ENCODE results near the gene KRT10. TPM values are rescaled to one million over a fixed set of nuclear protein-coding genes. Genes with fewer than 3 reads are reported as not detected.

KRT10 gene
- total RNA-seq = 14.4 and 20.9 TPM in 2 replicates

DNA sequence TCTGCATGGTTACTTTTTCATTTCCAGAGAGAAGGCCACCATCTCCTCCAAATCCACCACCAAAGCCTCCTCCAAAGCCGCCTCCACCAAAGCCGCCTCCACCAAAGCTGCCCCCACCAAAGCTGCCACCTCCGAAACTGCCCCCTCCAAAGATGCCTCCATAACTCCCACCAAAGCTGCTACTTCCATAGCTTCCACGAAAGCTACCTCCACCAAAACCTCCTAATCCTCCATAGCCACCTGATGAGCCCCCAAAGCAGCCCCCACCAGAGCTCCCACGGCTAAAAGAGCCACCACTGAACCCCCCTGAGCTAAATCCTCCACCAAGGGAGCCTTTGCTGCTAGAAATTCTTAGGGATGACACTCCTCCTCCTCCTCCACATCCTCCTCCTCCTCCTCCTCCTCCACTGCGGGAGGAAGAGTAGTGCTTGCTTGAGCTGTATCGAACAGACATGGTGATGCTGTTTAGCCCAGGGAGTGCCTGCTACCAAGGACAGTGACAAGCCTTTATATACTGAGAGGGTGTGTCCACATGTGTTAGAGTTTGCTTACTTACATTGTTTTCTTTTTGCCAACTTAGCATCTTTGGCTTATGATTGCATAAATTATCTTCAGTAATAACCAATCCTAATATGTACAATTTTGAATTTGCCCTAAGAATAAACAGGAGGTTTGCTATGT is at the start of gene KRT10:
Gene KRT10 (minus strand): TSS at position 483 of the 681 bp plus-strand sequence. CDS start 29 bp downstream, at position 454.

DNA sequence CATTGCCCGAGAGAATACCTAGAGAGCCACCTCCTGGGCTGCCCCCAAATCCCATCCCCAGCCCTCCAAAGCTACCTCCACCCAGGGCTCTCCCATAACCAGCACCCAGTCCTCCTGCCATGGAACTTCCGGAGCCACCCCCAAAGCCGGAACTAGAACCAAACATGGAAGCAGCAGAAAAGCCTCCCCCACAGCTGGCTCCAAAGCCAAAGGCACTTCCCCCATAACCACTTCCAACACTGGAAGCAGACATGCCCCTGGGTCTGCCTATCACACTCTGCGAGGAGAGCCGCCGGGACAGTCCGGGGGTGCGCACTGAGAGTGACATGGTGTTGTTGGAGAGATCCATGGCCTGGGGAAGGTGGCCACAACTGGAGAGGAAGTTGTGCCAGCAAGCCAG is 44.4 kb upstream of the KRT10 start, which contains the start of gene KRT12:
Gene KRT12 (minus strand): TSS at position 386 of the 400 bp plus-strand sequence. CDS start 37 bp downstream, at position 349.

DNA sequence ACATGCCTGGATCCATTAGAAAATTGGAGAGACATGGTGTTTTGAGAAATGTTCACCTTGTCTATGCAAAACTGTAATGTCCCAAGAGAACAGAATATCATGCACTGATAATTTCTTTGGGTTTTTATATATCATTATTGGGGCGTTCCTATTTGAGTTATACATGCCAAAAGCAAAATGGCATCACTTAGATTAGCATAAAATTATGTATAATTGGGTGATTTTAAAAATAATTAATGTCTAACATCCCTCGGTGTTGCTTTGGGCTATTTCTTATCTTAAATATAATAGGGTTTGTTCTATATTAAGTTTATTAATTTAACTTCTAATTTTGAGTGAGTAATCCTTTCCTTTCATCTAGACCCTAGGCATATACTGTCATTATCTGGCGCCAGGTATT is 22.6 kb downstream of the KRT10 start, which contains the start of gene KRT28:
Gene KRT28 (minus strand): TSS at position 101 of the 400 bp plus-strand sequence. CDS start 66 bp downstream, at position 35.

DNA sequence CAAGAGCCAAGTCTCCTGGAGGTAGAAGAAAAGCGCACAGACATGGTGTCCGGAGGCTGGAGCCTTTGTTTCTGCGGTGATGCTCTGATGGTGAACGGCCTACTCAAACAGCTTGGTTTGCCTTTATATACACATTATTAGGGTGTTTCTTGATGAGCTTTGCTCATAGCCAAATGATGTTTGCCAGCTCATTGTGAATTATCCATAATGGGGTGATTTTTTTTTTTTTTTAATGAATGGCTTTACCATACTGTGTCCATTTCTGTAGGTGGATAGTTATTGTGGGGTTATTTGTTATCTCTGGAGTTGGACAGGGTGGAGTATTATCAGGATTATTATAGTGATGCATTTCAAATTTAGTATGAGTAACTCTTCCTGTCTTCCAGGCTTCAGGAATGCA is 40.0 kb downstream of the KRT10 start, which contains the start of gene KRT27:
Gene KRT27 (minus strand): TSS at position 101 of the 400 bp plus-strand sequence. CDS start 57 bp downstream, at position 44.

DNA sequence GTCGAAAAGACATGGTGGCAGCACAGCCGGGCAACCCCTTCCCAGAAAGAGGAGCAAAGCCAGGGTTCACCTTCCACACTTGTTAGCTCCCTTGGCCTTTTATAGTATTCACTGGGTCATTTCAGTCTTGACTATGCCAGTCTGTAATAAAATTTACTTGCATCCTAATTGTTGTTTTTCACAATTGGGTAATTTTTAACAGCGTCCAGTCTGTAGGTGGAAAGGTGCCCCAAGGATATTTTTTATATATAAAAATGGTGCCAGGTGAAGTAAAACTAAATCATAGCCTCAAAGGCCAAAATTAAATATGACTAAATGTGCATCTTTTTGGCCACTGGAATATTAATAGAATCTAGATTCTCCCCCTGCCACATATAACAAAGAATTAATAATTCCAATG is 50.3 kb downstream of the KRT10 start, which contains the start of gene KRT26:
Gene KRT26 (minus strand): TSS at position 101 of the 400 bp plus-strand sequence. CDS start 88 bp downstream, at position 13.

Other genes with a start within 250 kb of the KRT10 start
- 57.9 and 68.8 TPM in 2 replicates for gene SMARCE1, start 174.8 kb downstream of the KRT10 start, total RNA-seq
- gene KRT222, start 157.4 kb downstream of the KRT10 start, total RNA-seq = not detected in 2 replicates
- not detected in 2 replicates for gene KRT24, start 118.9 kb downstream of the KRT10 start, total RNA-seq
- not detected in 2 replicates for gene KRT25, start 67.3 kb downstream of the KRT10 start, total RNA-seq
- gene KRT26, start 50.4 kb downstream of the KRT10 start, total RNA-seq = not detected in 2 replicates
- not detected in 2 replicates for gene KRT27, start 40.1 kb downstream of the KRT10 start, total RNA-seq
- not detected in 2 replicates for gene KRT28, start 22.7 kb downstream of the KRT10 start, total RNA-seq
- under 0.01 TPM in 1 of 2 replicates, not detected in the other for gene KRT12, start 44.6 kb upstream of the KRT10 start, total RNA-seq
- not detected in 2 replicates for gene KRT20, start 62.6 kb upstream of the KRT10 start, total RNA-seq
- gene KRT23, start 115.0 kb upstream of the KRT10 start, total RNA-seq = 3.5 and 4.3 TPM in 2 replicates
- gene KRT39, start 144.3 kb upstream of the KRT10 start, total RNA-seq = not detected in 2 replicates
- not detected in 2 replicates for gene KRT40, start 161.7 kb upstream of the KRT10 start, total RNA-seq
- gene KRTAP3-3, start 171.6 kb upstream of the KRT10 start, total RNA-seq = not detected in 2 replicates
- not detected in 2 replicates for gene KRTAP3-2, start 177.3 kb upstream of the KRT10 start, total RNA-seq
- not detected in 2 replicates for gene KRTAP3-1, start 186.5 kb upstream of the KRT10 start, total RNA-seq
- 15.4 and 18.2 TPM in 2 replicates for gene KRTAP1-5, start 204.6 kb upstream of the KRT10 start, total RNA-seq
- gene KRTAP1-4, start 207.6 kb upstream of the KRT10 start, total RNA-seq = not detected in 2 replicates
- gene KRTAP1-3, start 212.3 kb upstream of the KRT10 start, total RNA-seq = not detected in 2 replicates
- gene KRTAP1-1, start 218.8 kb upstream of the KRT10 start, total RNA-seq = 0.35 TPM in 1 of 2 replicates, not detected in the other
- gene KRTAP2-1, start 224.7 kb upstream of the KRT10 start, total RNA-seq = not detected in 2 replicates
- not detected in 2 replicates for gene KRTAP2-2, start 232.6 kb upstream of the KRT10 start, total RNA-seq
- gene KRTAP2-3, start 237.5 kb upstream of the KRT10 start, total RNA-seq = 0.89 TPM in 1 of 2 replicates, not detected in the other
- gene KRTAP2-4, start 243.3 kb upstream of the KRT10 start, total RNA-seq = not detected in 2 replicates